ENCODE data around the gene LRMDA.

Gene LRMDA

DNA sequence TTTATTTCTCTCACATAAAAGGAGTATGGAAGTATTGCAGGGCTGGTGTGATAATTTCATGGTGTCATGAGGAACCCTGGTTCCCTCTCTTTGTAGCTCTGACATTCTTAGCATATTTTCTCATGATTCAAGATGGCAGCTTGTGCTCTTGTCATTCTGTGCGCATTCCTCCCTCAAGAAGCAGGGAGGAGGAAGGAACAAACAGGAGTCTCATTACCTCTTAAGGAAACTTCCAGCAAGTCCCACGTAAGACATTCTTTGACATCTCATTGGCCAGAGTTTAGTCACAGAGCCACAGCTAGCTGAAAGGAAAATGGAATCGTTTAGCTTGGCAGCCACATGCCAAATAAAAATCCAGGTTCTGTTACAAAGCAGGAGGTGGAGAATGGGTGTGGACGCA, 546.8 kb downstream of the LRMDA start:
- DNase-seq = no peak

DNA sequence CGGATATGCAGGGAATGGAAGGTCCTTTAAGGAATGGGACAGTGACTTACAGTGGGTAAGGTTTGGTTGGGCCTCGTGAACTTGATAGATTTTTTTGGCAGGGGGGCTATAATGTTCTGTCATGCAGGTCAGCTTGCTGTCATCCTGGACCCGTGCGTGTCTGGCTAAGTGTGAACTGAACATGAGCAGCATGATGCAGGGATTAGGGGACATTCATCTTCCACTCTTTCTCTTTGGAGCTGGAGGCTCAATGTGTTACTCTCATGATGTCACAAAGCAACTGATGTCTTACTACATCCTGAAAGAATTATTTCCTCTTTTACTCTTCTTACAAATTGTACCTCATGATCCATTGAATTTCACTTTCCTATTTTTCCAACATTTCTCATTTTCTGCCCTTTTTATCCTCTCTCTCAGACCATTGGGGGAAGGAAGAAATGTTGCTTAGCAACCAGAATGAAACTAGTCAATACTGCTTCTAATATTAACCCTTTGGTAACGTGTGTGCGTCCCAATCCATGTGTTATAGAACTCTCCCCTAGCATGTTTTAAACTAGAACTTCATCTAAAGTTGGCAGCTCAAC, 549.1 kb downstream of the LRMDA start:
- DNase-seq = no peak

DNA sequence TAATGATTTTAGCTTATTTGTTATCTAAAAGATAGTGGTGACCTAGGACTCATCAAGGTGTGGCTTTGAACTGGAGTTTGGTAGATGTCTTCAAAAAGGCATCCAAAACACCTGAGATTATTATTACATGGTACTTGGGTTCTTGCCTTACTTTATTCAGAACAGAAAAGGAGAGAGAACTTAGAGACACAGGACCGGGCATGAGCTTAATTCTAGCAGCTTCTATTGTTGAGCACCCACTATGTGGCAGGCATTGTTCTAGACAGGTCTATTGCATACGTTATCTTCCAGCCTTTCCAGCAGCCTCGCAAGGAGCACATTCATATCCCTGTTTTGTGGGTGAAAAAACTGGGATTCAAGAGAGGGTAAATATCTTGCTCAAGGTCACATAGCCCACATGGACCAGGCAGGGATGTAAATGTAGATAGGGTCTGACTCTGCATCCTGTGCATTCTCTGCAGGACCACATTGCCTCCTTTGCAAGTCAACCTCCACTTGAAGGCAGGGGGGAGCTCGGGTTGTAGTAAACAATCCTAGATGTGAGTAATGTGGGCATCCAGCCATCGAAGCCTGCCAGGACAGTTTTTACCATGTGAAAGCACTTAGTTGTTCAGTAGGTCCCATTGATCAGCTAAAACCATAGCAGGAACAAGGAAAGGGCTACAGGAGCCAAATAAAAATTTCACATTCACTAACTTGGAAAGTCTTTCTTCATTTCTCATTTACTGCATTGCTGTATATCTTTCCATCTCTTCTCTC, 551.4 kb downstream of the LRMDA start:
- no peak for DNase-seq

DNA sequence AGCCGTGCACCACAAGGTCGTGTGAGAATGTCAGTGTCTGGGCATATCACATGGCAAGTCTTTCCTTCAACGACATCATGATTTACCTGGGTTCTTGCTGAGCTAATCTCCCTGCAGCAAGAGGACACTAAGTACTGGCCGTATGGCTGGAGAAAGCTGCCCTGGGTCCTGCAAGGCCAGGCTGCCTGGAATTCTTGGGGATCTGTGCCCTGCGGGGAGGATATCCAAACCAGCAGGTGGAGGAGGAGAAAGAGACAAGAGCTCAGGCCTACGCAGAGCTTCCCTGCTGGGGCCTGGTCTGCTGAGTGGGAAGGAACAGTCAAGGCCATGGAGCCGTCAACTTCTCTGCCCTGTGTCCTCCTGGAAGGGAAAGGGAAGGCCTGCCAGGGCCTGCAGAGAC, 552.6 kb downstream of the LRMDA start:
- no peak for DNase-seq

DNA sequence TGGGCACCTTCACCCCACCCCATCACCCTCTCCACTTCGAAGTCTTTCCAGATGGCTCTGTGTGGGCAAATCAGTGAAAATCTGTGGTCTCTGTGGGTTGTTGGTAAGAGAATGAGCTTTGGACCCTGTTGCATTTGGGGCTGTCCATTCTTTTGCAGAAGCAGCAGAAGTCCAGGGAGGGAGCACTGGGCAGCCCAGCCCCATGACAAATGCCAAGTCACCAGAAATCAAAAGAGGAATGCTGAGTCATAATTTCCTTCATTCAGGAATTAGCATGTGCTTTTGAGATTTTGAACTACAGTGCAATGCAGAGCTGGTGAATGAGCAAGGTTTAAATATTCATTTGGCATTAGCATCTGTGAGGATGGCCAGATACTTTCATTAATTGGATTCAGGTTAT, 556.2 kb downstream of the LRMDA start:
- no peak for DNase-seq

DNA sequence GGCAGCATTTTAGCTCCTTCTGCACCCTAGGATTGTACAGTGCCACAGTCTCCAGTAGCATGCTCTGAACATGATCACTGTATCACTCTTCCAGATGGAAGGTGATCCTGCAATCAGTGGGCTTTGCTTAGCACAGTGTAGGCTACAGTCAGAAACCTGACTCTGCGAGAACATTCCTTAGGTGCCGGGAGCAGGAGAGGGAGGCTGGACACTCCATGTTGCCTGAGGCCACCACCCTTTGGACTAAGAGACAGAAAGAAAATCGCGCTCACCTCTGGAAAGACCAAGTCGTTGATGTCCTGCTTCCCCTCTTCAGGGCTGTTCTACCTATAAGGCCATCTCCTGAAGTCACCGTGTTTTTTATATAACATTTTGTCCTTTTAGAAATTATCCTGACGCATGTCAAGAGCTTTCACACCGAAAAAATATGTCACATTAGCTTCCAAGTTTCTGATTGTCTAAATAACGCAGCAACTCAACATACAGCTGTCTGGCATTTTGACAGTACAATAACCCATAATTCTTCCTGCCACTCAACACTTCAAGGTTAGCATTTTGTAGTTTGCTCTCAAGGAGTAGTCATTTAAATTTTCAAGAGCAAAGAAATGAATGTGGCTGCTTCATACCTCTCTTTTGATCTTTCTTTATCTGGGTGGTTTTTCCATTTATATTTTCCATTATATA, 563.1 kb downstream of the LRMDA start:
- DNase-seq = no peak

DNA sequence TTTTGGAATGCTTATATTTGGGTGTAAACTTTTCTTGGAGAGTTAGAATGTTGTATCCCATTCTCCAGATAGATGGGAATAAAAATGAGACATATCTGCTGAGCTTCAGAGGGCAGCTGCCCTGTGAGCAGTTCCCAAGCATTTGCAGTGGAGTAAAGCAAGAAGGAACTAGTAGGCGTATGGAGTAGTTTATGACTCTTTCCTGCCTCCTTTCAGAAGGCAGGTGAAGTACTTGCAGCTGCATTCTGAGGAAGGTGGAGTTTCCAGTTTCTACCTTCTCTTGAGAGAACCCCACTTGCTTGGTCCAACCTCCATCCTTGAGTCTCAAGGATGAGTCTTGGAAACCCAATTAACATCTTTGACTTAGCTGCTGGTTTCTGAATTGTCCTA, 563.6 kb downstream of the LRMDA start:
- DNase-seq = no peak

DNA sequence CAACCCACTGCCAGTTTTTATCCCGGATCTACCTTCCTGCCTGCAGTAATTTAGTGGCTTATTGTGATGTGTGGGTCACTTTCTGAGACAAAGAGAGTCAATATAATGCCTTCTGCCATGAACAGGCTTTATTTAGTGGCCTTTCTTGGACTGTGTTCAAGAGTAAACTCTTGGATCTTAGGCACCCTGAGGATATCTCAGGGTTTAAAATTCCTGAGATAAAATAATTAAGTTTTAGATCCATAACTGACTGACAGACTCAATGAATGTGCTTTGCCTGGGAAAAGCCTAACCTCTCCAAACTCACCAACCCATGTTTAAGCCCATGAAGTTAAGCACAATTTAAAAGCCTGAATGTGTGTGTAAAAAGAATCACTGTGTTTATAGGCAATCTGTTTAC, 564.3 kb downstream of the LRMDA start:
- DNase-seq = no peak

DNA sequence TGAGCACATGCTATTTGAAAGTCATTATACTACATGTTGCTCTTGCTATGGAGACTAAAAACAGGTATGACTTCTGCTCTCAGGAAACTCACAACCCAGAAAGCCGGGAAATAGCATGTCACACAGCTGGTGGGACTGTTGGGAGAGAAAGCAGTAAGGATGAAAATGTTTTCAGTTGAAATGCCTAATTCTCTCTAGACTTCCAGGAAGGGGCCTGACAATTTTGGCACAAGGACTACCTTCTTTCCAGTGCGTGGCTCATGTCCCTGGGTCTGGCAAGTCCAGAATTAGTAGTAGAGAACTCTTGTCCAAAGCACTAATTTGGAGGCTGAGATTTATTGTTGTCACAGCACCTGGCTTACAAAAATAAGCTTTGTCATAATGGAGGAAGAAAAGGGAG, 567.6 kb downstream of the LRMDA start:
- DNase-seq = no peak

DNA sequence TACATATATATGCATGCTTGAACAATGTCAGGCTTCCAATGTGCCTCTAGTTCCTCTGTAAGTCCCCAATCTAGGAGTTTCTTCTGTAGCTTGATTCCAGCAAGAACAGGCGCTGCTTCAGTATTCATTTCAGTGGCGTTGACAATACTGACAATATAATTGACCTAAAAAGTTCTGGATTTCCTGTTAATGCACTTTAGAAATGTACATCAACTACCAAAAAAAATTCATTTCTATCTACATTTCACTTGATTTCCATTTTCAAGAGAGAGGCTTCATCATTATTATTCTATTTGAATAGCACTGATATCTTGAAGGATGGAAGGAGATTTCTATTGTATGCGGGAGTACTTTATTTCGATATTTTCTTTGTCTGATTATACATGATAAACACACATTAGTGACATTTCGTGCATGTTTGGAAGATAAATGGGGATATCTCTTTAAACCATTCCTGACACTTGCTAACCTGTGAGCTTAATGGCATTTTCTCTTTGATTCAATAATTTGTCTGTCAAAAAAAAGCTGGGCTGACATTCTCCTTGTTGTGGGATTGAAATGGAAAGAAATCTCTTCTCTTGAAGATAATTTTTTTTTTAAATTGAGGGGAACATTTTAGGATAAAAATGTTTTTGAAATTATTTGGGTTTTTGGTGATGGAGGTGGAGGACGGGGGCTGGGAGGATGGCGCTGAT, 568.2 kb downstream of the LRMDA start:
- DNase-seq = no peak

DNA sequence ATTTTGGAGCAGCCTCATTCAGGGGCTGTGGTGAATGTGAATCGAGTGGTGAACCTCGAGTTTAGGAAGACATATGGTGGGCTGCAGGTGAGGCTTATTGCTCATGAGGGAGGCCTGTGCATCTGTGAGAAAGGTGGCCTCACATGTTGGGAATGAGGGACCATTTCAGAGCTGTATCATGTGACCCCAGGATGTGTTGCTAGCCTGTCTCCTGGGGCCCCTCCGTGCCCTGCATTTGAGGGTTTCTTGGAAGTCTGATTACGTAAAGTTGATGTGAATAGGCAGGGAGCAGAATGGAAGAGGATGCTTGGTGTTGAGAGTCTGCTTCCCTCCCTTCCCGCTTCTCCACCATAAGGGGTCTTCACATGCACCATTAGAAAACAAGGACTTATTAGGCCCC, 569.1 kb downstream of the LRMDA start:
- no peak for DNase-seq

DNA sequence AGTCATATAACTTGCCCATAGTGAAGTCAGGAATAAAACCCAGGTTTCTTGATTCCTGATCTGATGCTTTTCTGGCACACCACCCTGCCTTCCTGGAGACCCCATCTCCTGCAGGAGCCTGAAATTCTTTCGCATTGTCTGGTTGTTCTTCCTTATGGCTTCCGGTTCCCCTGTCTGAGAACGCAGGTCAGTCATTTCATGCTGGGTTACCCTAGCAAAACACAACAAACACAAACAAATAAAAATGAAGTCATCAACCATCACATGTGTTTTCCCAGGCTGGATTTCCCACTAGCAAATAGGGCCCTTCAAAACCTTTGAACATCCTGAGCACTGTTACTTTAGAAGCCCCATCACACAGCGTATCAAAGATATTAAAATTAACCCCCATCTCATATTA, 569.6 kb downstream of the LRMDA start:
- no peak for DNase-seq

DNA sequence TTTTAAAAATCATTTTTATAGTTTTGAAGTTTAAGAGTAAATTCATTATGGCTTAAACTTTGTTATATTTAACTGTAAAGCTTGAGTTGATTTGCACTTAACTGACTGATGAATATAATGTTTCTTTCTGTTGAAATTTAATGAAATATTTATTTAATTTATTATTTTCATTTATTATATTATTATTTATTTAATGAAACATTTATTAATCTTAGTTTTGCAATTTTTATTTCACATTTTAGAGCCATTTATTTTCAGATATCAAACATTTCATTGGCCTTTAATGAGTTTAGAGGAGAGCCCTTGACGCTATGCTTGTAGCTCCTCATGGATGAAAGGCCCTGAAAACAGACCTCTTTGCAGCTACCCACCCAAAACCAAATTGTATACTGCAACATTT, 570.0 kb downstream of the LRMDA start:
- no peak for DNase-seq

DNA sequence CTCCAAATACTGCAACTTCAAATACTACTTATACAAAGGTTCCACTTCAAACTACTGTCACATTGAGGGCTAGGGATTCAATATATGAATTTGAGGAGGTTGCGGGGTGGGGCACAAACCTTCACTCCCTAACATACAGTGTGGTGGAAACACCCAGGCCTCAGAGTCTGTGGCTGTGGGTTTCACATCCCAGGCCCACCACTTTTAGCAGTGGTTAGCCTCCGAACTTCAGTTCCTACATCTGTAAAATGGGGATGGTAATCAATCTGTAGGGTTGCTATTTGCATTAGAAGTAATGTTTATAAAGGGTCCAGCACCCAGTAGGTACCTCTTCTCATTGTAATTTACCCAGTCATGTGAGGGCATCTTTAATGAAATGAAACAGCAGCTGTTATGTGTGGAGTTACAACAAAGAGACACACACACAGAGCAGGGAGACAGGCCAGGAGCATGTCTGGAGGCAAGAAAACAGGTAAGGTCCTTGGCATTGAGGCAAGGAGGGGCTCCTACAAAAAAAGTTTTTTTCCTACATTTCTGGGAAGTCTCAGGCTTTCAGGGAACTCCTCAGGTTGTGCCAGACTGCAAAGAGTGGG, 570.9 kb downstream of the LRMDA start:
- DNase-seq = no peak

DNA sequence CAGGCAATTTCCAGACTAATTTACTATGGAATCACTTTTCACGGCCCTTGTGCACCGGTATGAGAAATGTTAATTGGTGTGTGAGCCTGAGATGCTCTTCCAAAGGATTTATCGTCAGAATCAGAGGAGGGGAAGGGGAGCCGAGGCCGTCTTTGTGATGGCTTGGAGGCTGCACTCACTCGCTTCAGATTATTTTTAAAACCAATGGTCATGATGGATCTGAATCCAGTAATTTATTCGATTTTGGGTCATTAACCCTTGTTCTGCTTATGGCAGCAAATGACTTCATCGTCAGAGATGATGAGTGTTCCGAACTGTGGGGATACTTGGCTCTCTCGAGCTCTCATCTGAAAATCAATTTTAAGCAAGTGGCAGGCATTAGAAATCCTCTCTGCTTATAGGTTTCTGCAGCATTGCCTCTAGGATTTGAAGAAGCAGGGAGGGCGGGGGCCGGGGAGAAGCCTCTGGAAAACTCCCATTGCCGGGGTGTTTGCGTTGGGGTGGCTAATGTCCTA, 576.3 kb downstream of the LRMDA start:
- DNase-seq = no peak

DNA sequence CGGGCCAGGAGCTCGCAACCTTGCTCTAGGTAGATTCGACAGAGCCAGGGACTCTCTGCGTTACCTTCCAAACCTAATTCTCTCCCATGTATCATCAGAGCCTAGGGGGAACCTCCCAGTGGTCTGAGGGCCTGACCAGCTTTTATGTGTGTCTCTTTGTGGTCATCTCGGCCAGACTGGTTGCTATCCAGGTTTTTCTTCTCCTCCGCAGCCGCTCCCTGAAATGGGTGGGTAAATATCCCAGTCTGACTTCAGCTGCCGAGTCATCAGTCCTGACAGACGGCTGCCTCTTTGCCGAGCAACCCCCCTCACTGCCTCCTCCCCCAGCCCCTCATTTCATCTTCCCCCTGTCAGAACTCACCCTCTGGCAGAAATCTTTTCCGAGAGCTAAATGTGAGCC, 578.1 kb downstream of the LRMDA start:
- DNase-seq = no peak

DNA sequence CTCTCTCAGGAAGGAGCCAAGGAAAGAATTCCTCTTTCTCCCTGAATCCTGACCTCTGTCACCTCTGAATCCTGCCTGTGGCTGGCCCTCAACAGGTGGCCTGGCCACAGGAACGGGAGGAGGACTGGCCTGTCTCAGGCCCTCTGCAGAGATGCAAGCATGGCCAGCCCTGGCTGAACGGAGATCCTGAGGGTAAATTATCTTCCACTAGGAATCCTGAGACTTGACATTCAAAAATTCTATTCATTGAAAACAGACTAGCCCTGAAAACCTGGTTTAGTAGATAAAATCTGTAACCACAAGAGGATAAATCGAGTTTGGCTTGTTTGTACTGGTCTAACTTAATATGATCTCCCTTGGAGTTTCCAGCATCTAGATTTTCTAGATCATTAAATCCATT, 579.3 kb downstream of the LRMDA start:
- no peak for DNase-seq

DNA sequence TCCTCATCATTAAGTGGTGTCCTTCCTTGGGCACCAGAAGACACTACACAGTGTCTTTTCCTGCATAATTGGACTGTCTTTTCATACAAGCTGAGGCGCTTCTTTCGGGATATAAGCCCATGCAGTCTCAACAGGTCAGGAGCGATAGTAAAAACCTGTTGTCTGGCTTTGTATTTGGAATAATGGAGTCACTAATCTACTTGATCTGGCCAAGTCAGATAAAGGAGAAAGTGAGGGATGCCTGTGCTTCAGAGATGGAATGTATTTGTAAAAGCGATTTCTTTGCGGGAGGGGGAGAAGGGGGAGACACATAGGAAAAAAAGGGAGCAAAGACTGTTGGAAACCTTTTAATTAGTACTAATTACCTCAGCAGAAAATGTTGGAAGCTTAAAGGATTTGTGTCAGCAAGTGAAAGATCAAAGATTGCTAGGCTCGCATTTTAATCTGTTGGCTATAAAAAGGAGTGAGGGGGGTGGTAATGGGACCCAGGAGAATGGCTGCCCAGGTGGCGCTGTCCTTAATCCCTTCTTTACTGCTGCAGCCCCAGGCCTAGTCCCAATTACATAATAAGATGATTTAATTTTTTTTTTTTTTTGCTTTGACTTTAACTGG, 581.4 kb downstream of the LRMDA start:
- DNase-seq = no peak

DNA sequence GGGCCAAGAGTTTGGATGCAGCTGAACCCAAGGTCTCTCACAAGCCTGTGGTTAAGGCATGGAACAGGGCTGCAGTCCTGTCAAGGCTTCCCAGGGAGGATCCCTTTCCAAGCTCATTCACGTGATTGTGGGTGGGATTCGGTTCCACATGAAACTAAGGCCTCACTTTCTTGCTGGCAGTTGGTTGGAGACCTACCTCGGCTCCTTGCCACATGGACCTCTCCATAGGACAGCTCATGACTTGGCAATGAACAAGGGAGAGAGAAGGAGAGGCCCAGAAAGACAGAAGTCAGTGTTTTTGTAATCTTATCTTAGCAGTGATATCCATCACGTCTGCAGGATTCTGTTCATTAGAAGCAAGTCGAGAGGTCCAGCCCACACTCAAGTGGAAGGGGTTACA, 583.8 kb downstream of the LRMDA start:
- no peak for DNase-seq

DNA sequence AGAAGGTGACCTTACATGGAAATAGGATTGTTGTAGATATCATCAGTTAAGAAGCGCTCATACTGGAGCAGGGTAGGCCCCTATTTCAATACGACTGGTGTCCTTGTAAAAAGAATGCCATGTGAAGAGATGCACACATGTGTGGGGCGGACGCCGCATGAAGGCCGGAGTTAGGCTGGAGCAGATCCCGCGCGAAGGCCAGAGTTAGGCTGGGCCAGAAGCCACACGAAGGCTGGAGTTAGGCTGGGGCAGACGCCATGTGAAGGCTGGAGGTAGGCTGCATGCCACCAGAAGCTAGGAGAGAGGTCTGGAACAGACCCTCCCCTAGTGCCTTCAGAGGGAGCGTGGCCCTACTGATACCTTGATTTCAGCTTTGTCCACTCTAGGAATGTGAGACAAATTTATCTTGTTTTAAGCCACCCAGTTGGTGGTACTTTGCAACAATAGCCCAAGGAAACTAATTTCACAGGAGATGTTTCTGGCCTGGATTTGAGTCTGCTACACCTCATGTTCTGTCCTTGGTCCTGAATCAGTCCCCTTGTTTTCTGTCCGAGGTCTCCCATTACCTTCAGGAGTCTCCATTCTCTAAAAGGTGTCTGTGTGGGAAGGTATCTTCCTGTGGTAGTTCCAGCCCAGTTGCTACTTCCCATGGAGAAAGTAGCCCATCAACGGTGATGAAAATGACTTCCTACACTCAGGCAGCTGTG, 585.8 kb downstream of the LRMDA start:
- no peak for DNase-seq

DNA sequence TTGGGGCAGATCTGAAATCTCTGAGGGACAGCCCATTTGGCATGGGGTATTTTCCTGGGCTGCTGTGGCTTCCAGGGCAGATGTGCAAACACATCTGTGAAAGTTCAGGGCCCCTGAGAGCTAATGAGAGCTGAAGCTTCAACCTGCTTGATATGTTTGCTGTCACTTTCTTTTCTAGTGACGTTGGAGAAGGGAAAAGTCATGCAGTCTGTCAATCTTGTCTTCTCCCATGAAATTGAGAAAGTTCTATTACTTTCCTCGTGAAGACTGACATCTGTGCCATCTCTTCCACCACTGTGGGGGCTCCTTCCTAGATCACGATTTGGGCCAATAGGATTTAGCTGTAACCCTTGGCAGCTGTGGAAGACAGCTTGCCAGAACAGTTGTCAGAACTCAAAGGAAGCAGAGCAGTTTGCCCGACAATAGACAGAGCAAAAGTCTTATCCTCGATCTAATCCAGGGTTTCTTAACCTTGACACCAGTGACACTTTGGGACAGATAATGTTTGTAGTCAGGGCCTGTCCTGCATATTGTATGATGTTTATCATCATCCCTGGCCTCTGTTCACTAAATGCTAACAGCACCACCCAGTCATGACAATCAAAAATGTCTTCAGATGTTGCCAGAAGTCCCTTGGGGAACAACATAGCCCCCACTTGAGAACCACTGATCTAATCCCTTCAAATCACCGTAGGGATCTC, 586.5 kb downstream of the LRMDA start:
- no peak for DNase-seq

All from stimulated activated naive CD4-positive, alpha-beta T cell (primary cell).